Dendritic cell treated with granulocyte-macrophage colony-stimulating factor and Interleukin-4, amounts not matched to agents 40 ng/mL and 50 ng/mL, for 4 days (primary cell): ENCODE measurements around the gene AGAP1.
"Not testable (repeated sequence)": the region's sequence is repeated elsewhere in the genome, so short reads cannot be mapped to it uniquely, and the experiment has no call there.

Experiments
- H3K27ac Mint-ChIP-seq: one replicate; pipeline ENCODE4 v1.8.0; 2022; ENCODE audit warnings: mild to moderate bottlenecking, mixed read lengths
- H3K27me3 Mint-ChIP-seq: one replicate; pipeline ENCODE4 v1.8.0; 2022; ENCODE audit warnings: mild to moderate bottlenecking, mixed read lengths
- H3K36me3 Mint-ChIP-seq: one replicate; pipeline ENCODE4 v1.8.0; 2022; ENCODE audit warnings: low read depth, mixed read lengths
- H3K4me1 Mint-ChIP-seq: one replicate; pipeline ENCODE4 v1.8.0; 2022; ENCODE audit warnings: low read depth, mixed read lengths
- H3K4me3 Mint-ChIP-seq: one replicate; pipeline ENCODE4 v1.8.0; 2022; ENCODE audit warnings: mild to moderate bottlenecking, moderate library complexity, mixed read lengths
- H3K9me3 Mint-ChIP-seq: one replicate; pipeline ENCODE4 v1.8.0; 2022; ENCODE audit warnings: mixed read lengths
- intact Hi-C: fragments of 100-400 bp; cut with micrococcal nuclease; formaldehyde crosslinking; loops from one replicate; pipeline ENCODE4 v1.15.0; 2022

The AGAP1 gene

GRCh38 chr2:235936493-235936892 is 442.6 kb downstream of the AGAP1 start:
- Mint-ChIP-seq H3K27ac (no peak overlapping the region), H3K4me3 (no peak overlapping the region), H3K4me1 (no peaks in the 10 kb centered on the region), H3K9me3 (no peaks in the 10 kb centered on the region), H3K27me3 (peaks cover 1% of the 10 kb centered on the region), H3K36me3 (no peaks in the 10 kb centered on the region)
- intact Hi-C loops: no loop called here

- no peaks in the 10 kb centered on the region for H3K36me3 Mint-ChIP-seq
- H3K9me3 Mint-ChIP-seq: no peaks in the 10 kb centered on the region
- peaks cover 1% of the 10 kb centered on the region for H3K27me3 Mint-ChIP-seq
- no peaks in the 10 kb centered on the region for H3K4me1 Mint-ChIP-seq
- H3K27ac Mint-ChIP-seq: no peak overlapping the region
- intact Hi-C loops: no loop called here
- H3K4me3 Mint-ChIP-seq: no peak overlapping the region
Observed at GRCh38 chr2:235937087-235937486, 443.2 kb downstream of the AGAP1 start.

GRCh38 chr2:235937526-235937925 is 443.7 kb downstream of the AGAP1 start:
- H3K4me1 Mint-ChIP-seq: no peaks in the 10 kb centered on the region
- no peak overlapping the region for H3K27ac Mint-ChIP-seq
- intact Hi-C loops: no loop called here
- H3K27me3 Mint-ChIP-seq: peaks cover 1% of the 10 kb centered on the region
- no peak overlapping the region for H3K4me3 Mint-ChIP-seq
- no peaks in the 10 kb centered on the region for H3K9me3 Mint-ChIP-seq
- H3K36me3 Mint-ChIP-seq: no peaks in the 10 kb centered on the region

GRCh38 chr2:235937936-235938335 is 444.1 kb downstream of the AGAP1 start:
- H3K9me3 Mint-ChIP-seq: no peaks in the 10 kb centered on the region
- intact Hi-C loops: no loop called here
- H3K36me3 Mint-ChIP-seq: no peaks in the 10 kb centered on the region
- H3K27ac Mint-ChIP-seq: no peak overlapping the region
- no peaks in the 10 kb centered on the region for H3K4me1 Mint-ChIP-seq
- H3K4me3 Mint-ChIP-seq: no peak overlapping the region
- peaks cover 1% of the 10 kb centered on the region for H3K27me3 Mint-ChIP-seq

GRCh38 chr2:235938611-235939010 is 444.8 kb downstream of the AGAP1 start:
- Mint-ChIP-seq H3K27me3 (peaks cover 1% of the 10 kb centered on the region), H3K4me1 (no peaks in the 10 kb centered on the region), H3K4me3 (no peak overlapping the region), H3K27ac (no peak overlapping the region), H3K36me3 (no peaks in the 10 kb centered on the region), H3K9me3 (no peaks in the 10 kb centered on the region)
- intact Hi-C loops: no loop called here

- no peaks in the 10 kb centered on the region for H3K9me3 Mint-ChIP-seq
- no peaks in the 10 kb centered on the region for H3K4me1 Mint-ChIP-seq
- H3K4me3 Mint-ChIP-seq: no peak overlapping the region
- intact Hi-C loops: no loop called here
- no peaks in the 10 kb centered on the region for H3K36me3 Mint-ChIP-seq
- H3K27me3 Mint-ChIP-seq: peaks cover 1% of the 10 kb centered on the region
- no peak overlapping the region for H3K27ac Mint-ChIP-seq
Observed at GRCh38 chr2:235939471-235939870, 445.6 kb downstream of the AGAP1 start.

GRCh38 chr2:235940330-235940729 is 446.5 kb downstream of the AGAP1 start:
- no peaks in the 10 kb centered on the region for H3K9me3 Mint-ChIP-seq
- peaks cover 1% of the 10 kb centered on the region for H3K27me3 Mint-ChIP-seq
- H3K4me1 Mint-ChIP-seq: no peaks in the 10 kb centered on the region
- H3K27ac Mint-ChIP-seq: no peak overlapping the region
- no peaks in the 10 kb centered on the region for H3K36me3 Mint-ChIP-seq
- intact Hi-C loops: no loop called here
- H3K4me3 Mint-ChIP-seq: no peak overlapping the region

- H3K27me3 Mint-ChIP-seq: no peaks in the 10 kb centered on the region
- H3K4me1 Mint-ChIP-seq: no peaks in the 10 kb centered on the region
- no peak overlapping the region for H3K4me3 Mint-ChIP-seq
- no peak overlapping the region for H3K27ac Mint-ChIP-seq
- intact Hi-C loops: no loop called here
- H3K36me3 Mint-ChIP-seq: no peaks in the 10 kb centered on the region
- H3K9me3 Mint-ChIP-seq: no peaks in the 10 kb centered on the region
Observed at GRCh38 chr2:235944591-235944990, 450.7 kb downstream of the AGAP1 start.

GRCh38 chr2:235945608-235946140 is 451.8 kb downstream of the AGAP1 start:
- intact Hi-C loops: no loop called here
- H3K27me3 Mint-ChIP-seq: peaks cover 4% of the 10 kb centered on the region
- no peaks in the 10 kb centered on the region for H3K9me3 Mint-ChIP-seq
- no peak overlapping the region for H3K27ac Mint-ChIP-seq
- H3K4me1 Mint-ChIP-seq: no peaks in the 10 kb centered on the region
- H3K36me3 Mint-ChIP-seq: no peaks in the 10 kb centered on the region
- no peak overlapping the region for H3K4me3 Mint-ChIP-seq

- Mint-ChIP-seq H3K36me3 (no peaks in the 10 kb centered on the region), H3K27me3 (peaks cover 4% of the 10 kb centered on the region), H3K4me1 (no peaks in the 10 kb centered on the region), H3K27ac (no peak overlapping the region), H3K4me3 (no peak overlapping the region), H3K9me3 (no peaks in the 10 kb centered on the region)
- intact Hi-C loops: no loop called here
Observed at GRCh38 chr2:235946590-235946989, 452.7 kb downstream of the AGAP1 start.

GRCh38 chr2:235947055-235947454 is 453.2 kb downstream of the AGAP1 start:
- H3K36me3 Mint-ChIP-seq, H3K4me1 Mint-ChIP-seq, H3K4me3 Mint-ChIP-seq, H3K27ac Mint-ChIP-seq, intact Hi-C loops, H3K9me3 Mint-ChIP-seq, H3K27me3 Mint-ChIP-seq: not testable (repeated sequence)

GRCh38 chr2:235949567-235950472 is 456.0 kb downstream of the AGAP1 start:
- no peaks in the 10 kb centered on the region for H3K4me1 Mint-ChIP-seq
- peaks cover 4% of the 10 kb centered on the region for H3K27me3 Mint-ChIP-seq
- intact Hi-C loops: no loop called here
- no peak overlapping the region for H3K27ac Mint-ChIP-seq
- no peak overlapping the region for H3K4me3 Mint-ChIP-seq
- no peaks in the 10 kb centered on the region for H3K9me3 Mint-ChIP-seq
- no peaks in the 10 kb centered on the region for H3K36me3 Mint-ChIP-seq

GRCh38 chr2:235950473-235950809 is 456.6 kb downstream of the AGAP1 start:
- H3K27ac Mint-ChIP-seq: no peak overlapping the region
- no peaks in the 10 kb centered on the region for H3K9me3 Mint-ChIP-seq
- intact Hi-C loops: no loop called here
- no peaks in the 10 kb centered on the region for H3K4me1 Mint-ChIP-seq
- no peaks in the 10 kb centered on the region for H3K36me3 Mint-ChIP-seq
- H3K4me3 Mint-ChIP-seq: no peak overlapping the region
- H3K27me3 Mint-ChIP-seq: peaks cover 4% of the 10 kb centered on the region

- Mint-ChIP-seq H3K27me3 (peaks cover 4% of the 10 kb centered on the region), H3K9me3 (no peaks in the 10 kb centered on the region), H3K4me1 (no peaks in the 10 kb centered on the region), H3K4me3 (no peak overlapping the region), H3K36me3 (no peaks in the 10 kb centered on the region), H3K27ac (no peak overlapping the region)
- intact Hi-C loops: no loop called here
Observed at GRCh38 chr2:235951493-235951892, 457.6 kb downstream of the AGAP1 start.

- H3K36me3 Mint-ChIP-seq: no peaks in the 10 kb centered on the region
- no peaks in the 10 kb centered on the region for H3K9me3 Mint-ChIP-seq
- H3K4me3 Mint-ChIP-seq: no peak overlapping the region
- no peaks in the 10 kb centered on the region for H3K4me1 Mint-ChIP-seq
- peaks cover 4% of the 10 kb centered on the region for H3K27me3 Mint-ChIP-seq
- no peak overlapping the region for H3K27ac Mint-ChIP-seq
- intact Hi-C loops: no loop called here
Observed at GRCh38 chr2:235951982-235952381, 458.1 kb downstream of the AGAP1 start.
